MM.1S (cell line): ENCODE results near the gene LILRB1.
"Not testable (repeated sequence)": the region's sequence is repeated elsewhere in the genome, so short reads cannot be mapped to it uniquely, and the experiment has no call there.

Experiments
- CTCF ChIP-seq: fragments of 300-600 bp; sonication (generic); IDR thresholded peaks from 2 replicates; pipeline ENCODE4 v1.5.1; 2016; ENCODE audit warnings: antibody characterized with exemption, low read length, mixed read lengths
- EZH2 ChIP-seq: fragments of 300-600 bp; sonication (generic); optimal IDR thresholded peaks from 2 replicates; pipeline ENCODE3; 2017; ENCODE audit warnings: low read depth, mild to moderate bottlenecking, antibody characterized with exemption, low read length, mixed read lengths
- EZH2phosphoT487 ChIP-seq: fragments of 300-600 bp; sonication (generic); IDR thresholded peaks from 2 replicates; pipeline ENCODE4 v1.6.1; 2018; ENCODE audit warnings: antibody characterized with exemption, low read length

GRCh38 chr19:54643583-54643982 lies 13.3 kb downstream of the LILRB1 start:
- not testable (repeated sequence) for TF ChIP-seq EZH2, CTCF, EZH2phosphoT487
